Esophagus muscularis mucosa (tissue), 4 donors: Measurements from ENCODE around the gene WDR47. TPM values are rescaled to one million over a fixed set of nuclear protein-coding genes. Genes with fewer than 3 reads are reported as not detected.

ENCODE experiments used
- DNase-seq: peaks from one replicate; pipeline ENCODE4 v3.0.0-alpha.2; 2017; ENCODE audit errors: extremely low spot score
- H3K27ac ChIP-seq, 4 donors: fragments of 200-600 bp; sonication (generic); replicated peaks in 1 of 4; 1 replicate in 3 of 4; 2 replicates in 1 of 4; pipeline ENCODE4 v1.5.1; 2016 to 2019; ENCODE audit warnings: mild to moderate bottlenecking in 1 of 4
- H3K27me3 ChIP-seq, 4 donors: fragments of 200-600 bp; sonication (generic); one replicate each; pipeline versions ENCODE4 v1.5.1 to v1.6.0; 2016 to 2019
- H3K36me3 ChIP-seq, 4 donors: fragments of 200-600 bp; sonication (generic); one replicate each; pipeline ENCODE4 v1.5.1; 2016 to 2019
- H3K4me1 ChIP-seq, 4 donors: fragments of 200-600 bp; sonication (generic); one replicate each; pipeline ENCODE4 v1.5.1; 2016 to 2019
- H3K4me3 ChIP-seq, 4 donors: fragments of 200-600 bp; sonication (generic); 1 replicate in 2 of 4; 2 replicates in 2 of 4; pipeline ENCODE4 v1.5.1; 2016 to 2019; ENCODE audit warnings: mild to moderate bottlenecking in 4 of 4, moderate library complexity in 1 of 4
- H3K9me3 ChIP-seq, 4 donors: fragments of 200-600 bp; sonication (generic); 1 replicate in 3 of 4; 2 replicates in 1 of 4; pipeline ENCODE4 v1.5.1; 2016 to 2019
- EP300 ChIP-seq: sonication (generic); formaldehyde crosslinking; IDR thresholded peaks from one replicate; pipeline ENCODE4 v1.6.1; 2017; ENCODE audit warnings: antibody characterized with exemption
- POLR2A ChIP-seq: fragments of 450-650 bp; IDR thresholded peaks from one replicate; pipeline ENCODE4 v1.6.1; 2017; ENCODE audit warnings: antibody characterized with exemption, moderate library complexity, mild to moderate bottlenecking, low read depth
- POLR2AphosphoS5 ChIP-seq, 2 donors: sonication (generic); formaldehyde crosslinking; IDR thresholded peaks; one replicate each; pipeline ENCODE4 v1.6.1; 2017; ENCODE audit warnings: antibody characterized with exemption in 2 of 2
- WGBS: methylation state at CpG from one replicate; pipeline ENCODE4 v1.1.5; 2018; 5-methylcytosine and 5-hydroxymethylcytosine counted together
- intact Hi-C: fragments of 100-400 bp; cut with DNase I; formaldehyde crosslinking; loops from one replicate; pipeline ENCODE4 v1.15.1; 2023
- total RNA-seq, 4 donors: library from RNA; depleted of rRNA; stranded (reverse); fragments of >200 nt; gene quantifications; one replicate each; pipeline versions ENCODE4 v1.1.0 to v1.2.1, GENCODE V29; 2016
- TF ChIP-seq, protein P1 (sequence below), 3 experiments: fragments of 200-600 bp in 2 of 3; fragments of 450-650 bp in 1 of 3; sonication (generic) in 2 of 3; IDR thresholded peaks; one replicate each; pipeline ENCODE4 v1.5.1; 2017 to 2019; ENCODE audit warnings: antibody characterized with exemption in 3 of 3, mild to moderate bottlenecking in 2 of 3, moderate library complexity in 1 of 3

WDR47 gene
- total RNA-seq, 4 donors from 2014 or later = 16.1 to 27.3 (median 18.1) TPM

DNA sequence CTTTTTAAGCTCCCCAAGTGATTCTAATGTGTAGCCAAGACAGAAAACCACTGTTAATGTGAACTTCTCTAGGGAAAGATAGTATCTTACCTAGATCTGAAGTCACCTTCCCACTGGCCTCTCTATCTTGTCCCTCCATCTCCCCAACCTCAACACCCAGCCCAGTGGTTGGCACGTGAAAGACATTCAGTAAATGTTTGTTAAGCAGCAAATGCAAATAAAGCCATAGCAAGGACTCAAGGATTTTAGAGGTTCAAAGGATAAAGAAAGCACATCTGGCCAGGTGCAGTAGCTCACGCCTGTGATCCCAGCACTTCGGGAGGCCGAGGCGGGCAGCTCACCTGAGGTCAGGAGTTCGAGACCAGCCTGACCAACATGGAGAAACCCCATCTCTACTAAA is 88.5 kb downstream of the WDR47 start:
- no peaks in the 10 kb centered on the region for H3K27me3 ChIP-seq
- 95% methylated on average over 6 of the region's 6 CpGs for WGBS
- peaks cover 3 to 19% (median 17%) of the 10 kb centered on the region in 4 donors for H3K4me1 ChIP-seq
- TF ChIP-seq POLR2AphosphoS5 (IDR thresholded peaks at IDR 0.05) (no peak), EP300 (no peak), POLR2A (no peak)
- TF ChIP-seq, protein P1, sequence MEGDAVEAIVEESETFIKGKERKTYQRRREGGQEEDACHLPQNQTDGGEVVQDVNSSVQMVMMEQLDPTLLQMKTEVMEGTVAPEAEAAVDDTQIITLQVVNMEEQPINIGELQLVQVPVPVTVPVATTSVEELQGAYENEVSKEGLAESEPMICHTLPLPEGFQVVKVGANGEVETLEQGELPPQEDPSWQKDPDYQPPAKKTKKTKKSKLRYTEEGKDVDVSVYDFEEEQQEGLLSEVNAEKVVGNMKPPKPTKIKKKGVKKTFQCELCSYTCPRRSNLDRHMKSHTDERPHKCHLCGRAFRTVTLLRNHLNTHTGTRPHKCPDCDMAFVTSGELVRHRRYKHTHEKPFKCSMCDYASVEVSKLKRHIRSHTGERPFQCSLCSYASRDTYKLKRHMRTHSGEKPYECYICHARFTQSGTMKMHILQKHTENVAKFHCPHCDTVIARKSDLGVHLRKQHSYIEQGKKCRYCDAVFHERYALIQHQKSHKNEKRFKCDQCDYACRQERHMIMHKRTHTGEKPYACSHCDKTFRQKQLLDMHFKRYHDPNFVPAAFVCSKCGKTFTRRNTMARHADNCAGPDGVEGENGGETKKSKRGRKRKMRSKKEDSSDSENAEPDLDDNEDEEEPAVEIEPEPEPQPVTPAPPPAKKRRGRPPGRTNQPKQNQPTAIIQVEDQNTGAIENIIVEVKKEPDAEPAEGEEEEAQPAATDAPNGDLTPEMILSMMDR (IDR thresholded peaks at IDR 0.05) = no peak
- H3K36me3 ChIP-seq = peaks cover 0 to 27% (median 11%) of the 10 kb centered on the region in 4 donors
- H3K4me3 ChIP-seq = no peak overlapping the region
- no peaks in the 10 kb centered on the region for H3K9me3 ChIP-seq
- no peak for DNase-seq
- intact Hi-C loops = no loop called here
- no peak overlapping the region for H3K27ac ChIP-seq

DNA sequence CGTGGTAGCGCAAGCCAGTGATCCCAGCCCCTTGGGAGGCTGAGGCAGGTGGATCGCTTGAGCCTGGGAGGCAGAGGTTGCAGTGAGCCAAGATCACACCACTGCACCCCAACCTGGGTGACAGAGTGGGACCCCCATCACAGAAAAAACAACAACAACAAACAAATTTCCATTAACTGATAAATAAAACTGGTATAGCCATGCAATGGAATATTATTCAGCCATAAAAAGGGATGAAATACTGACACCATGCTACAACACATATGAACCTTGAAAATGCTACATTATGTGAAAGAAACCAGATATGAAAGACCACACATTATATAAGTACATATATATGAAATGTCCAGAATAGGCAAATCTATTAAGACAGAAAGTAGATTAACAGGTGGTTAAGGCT is 90.7 kb downstream of the WDR47 start:
- H3K27ac ChIP-seq = no peak overlapping the region
- H3K27me3 ChIP-seq = no peaks in the 10 kb centered on the region
- WGBS = 97% methylated on average over 3 of the region's 3 CpGs
- peaks cover 13 to 22% (median 20%) of the 10 kb centered on the region in 4 donors for H3K4me1 ChIP-seq
- intact Hi-C loops = no loop called here
- TF ChIP-seq, protein P1 (IDR thresholded peaks at IDR 0.05) = no peak
- no peak for TF ChIP-seq EP300
- no peak for TF ChIP-seq POLR2A
- no peaks in the 10 kb centered on the region for H3K9me3 ChIP-seq
- H3K4me3 ChIP-seq = no peak overlapping the region
- H3K36me3 ChIP-seq = peaks cover 0 to 34% (median 21%) of the 10 kb centered on the region in 4 donors
- DNase-seq = no peak

DNA sequence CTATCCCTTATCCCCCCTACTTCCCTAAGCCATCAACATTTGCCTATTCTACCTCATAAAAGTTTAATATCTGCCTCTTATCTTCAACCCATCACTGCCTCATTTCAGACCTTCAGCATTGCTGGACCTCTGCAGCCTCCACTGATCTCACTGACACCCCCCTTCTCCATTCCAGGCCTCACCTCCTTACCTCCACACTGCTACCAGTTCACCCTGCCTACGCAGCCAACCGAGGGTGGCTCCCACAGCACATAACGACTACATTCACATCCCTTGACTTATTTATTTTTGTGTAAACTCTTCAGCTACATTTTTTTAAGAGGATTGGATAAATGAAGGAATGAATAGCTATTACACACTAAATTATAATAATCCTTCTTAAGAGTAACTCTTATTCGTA is 92.9 kb downstream of the WDR47 start:
- H3K27me3 ChIP-seq = no peaks in the 10 kb centered on the region
- no peak overlapping the region for H3K4me3 ChIP-seq
- no peak for DNase-seq
- WGBS = 77% methylated on average over 4 of the region's 4 CpGs
- intact Hi-C loops = no loop called here
- H3K9me3 ChIP-seq = no peaks in the 10 kb centered on the region
- H3K36me3 ChIP-seq = peaks cover 0 to 35% (median 24%) of the 10 kb centered on the region in 4 donors
- TF ChIP-seq EP300 = no peak
- no peak for TF ChIP-seq POLR2AphosphoS5 (IDR thresholded peaks at IDR 0.05)
- TF ChIP-seq POLR2A = no peak
- TF ChIP-seq, protein P1 (IDR thresholded peaks at IDR 0.05) = no peak
- peaks cover 13 to 21% (median 20%) of the 10 kb centered on the region in 4 donors for H3K4me1 ChIP-seq
- no peak overlapping the region for H3K27ac ChIP-seq

DNA sequence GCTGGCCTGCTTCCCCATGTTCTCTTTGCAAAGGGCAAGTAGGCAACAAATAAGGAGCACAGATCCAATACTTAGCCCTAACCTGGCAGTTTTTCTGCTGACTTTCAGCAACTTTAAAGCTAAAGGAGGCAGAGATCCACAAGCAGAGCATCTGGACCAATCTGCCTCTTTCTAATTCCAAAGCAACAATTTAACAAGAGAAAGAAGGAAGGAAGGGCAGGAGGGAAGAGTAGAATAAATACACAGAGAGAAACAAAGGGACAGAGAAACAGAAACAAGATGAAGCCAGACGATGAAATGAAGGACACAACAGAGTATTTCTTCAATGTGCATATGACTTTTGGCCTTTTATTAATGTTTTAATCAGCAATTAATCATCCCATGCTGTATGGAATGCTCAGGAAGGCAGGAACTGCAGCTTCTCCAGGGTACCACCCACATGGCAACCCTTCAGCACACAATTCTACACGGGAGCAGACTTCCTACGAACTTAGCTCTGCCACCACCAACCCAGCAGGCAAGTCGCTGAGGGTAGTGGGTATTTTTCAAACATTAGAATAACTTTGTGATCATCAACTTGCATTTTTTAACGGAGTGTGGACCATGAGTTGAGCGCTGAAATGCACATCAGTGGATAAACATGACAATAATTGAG is 93.9 kb downstream of the WDR47 start:
- H3K9me3 ChIP-seq = no peaks in the 10 kb centered on the region
- 11% methylated on average over 6 of the region's 6 CpGs for WGBS
- no peaks in the 10 kb centered on the region for H3K27me3 ChIP-seq
- DNase-seq = no peak
- peak overlapping the region; percentile 3 to 60 (median 29) for H3K27ac ChIP-seq
- TF ChIP-seq, protein P1 (IDR thresholded peaks at IDR 0.05) = no peak
- no peak for TF ChIP-seq EP300
- no peak for TF ChIP-seq POLR2AphosphoS5 (IDR thresholded peaks at IDR 0.05)
- TF ChIP-seq POLR2A = no peak
- H3K36me3 ChIP-seq = peaks cover 0 to 42% (median 27%) of the 10 kb centered on the region in 4 donors
- H3K4me3 ChIP-seq = peak overlapping the region in 3 of 4 donors; percentile 1 to 27 (median 12)
- H3K4me1 ChIP-seq = peaks cover 13 to 21% (median 20%) of the 10 kb centered on the region in 4 donors
- intact Hi-C loops = no loop called here

DNA sequence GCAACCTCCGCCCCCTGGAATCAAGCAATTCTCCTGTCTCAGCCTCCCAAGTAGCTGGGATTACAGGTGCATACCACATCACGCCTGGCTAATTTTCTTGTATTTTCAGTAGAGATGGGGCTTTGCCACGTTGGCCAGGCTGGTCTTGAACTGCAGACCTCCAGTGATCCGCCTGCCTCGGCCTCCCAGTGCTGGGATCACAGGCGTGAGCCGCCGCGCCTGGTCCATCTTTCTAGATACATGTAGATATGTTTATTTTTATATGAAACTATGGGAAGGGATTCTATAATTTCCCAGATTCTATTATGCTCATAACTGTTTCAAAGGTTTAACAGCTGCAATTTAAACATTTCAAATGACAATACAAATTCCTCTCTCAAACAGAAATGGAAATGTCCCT is 105.7 kb downstream of the WDR47 start:
- TF ChIP-seq, protein P1 (IDR thresholded peaks at IDR 0.05) = no peak
- TF ChIP-seq POLR2AphosphoS5 (IDR thresholded peaks at IDR 0.05) (no peak), EP300 (no peak), POLR2A (no peak)
- no peak overlapping the region for H3K27ac ChIP-seq
- no peaks in the 10 kb centered on the region for H3K4me1 ChIP-seq
- H3K9me3 ChIP-seq = no peaks in the 10 kb centered on the region
- H3K27me3 ChIP-seq = no peaks in the 10 kb centered on the region
- peaks cover 38 to 95% (median 80%) of the 10 kb centered on the region in 4 donors for H3K36me3 ChIP-seq
- intact Hi-C loops = no loop called here
- no peak overlapping the region for H3K4me3 ChIP-seq
- DNase-seq = no peak
- 95% methylated on average over 9 of the region's 9 CpGs for WGBS
